Muscle of leg (tissue), 11 donors: Measurements from ENCODE around the gene KCNH1. TPM values are rescaled to one million over a fixed set of nuclear protein-coding genes. Genes with fewer than 3 reads are reported as not detected.
A peak's percentile ranks its signal among the peaks of the same experiment; 100 is the strongest.

Source experiments
- DNase-seq: peaks from one replicate; pipeline ENCODE4 v3.0.0; 2013
- H3K27ac ChIP-seq: one replicate; pipeline ENCODE4 v1.5.1; 2013; ENCODE audit warnings: mild to moderate bottlenecking, low read length, control low read depth
- H3K27me3 ChIP-seq: one replicate; pipeline ENCODE4 v1.6.1; 2013; ENCODE audit warnings: low read length; ENCODE audit not compliant: control insufficient read depth, insufficient read depth
- H3K36me3 ChIP-seq: one replicate; pipeline ENCODE4 v1.6.1; 2013; ENCODE audit warnings: low read length; ENCODE audit not compliant: control insufficient read depth, insufficient read depth
- H3K4me1 ChIP-seq: one replicate; pipeline ENCODE4 v1.6.1; 2013; ENCODE audit warnings: low read length; ENCODE audit not compliant: control insufficient read depth, insufficient read depth
- H3K4me3 ChIP-seq: one replicate; pipeline ENCODE4 v1.5.1; 2013; ENCODE audit warnings: low read length, control low read depth
- H3K9me3 ChIP-seq: replicated peaks from 2 replicates; pipeline ENCODE4 v1.6.1; 2013; ENCODE audit warnings: low read depth, low read length; ENCODE audit not compliant: control insufficient read depth
- WGBS: methylation state at CpG from one replicate; pipeline ENCODE4 v1.1.5; 2013; ENCODE audit warnings: missing lambda C conversion rate; ENCODE audit not compliant: insufficient coverage; 5-methylcytosine and 5-hydroxymethylcytosine counted together
- polyA plus RNA-seq, 8 donors: library from polyadenylated mRNA; unstranded; fragments of 120-200 nt; gene quantifications; one replicate each; pipeline versions ENCODE4 v1.2.1 to v1.2.3, GENCODE V29; 2013; ENCODE audit warnings: inconsistent platforms in 1 of 8, low replicate concordance in 1 of 8; ENCODE audit not compliant: insufficient read length in 8 of 8, insufficient read depth in 1 of 8
- total RNA-seq: library from RNA; stranded (reverse); fragments of 120-200 nt; gene quantifications from one replicate; pipeline ENCODE4 v1.2.4, GENCODE V29; 2013

The KCNH1 gene
- total and polyA plus RNA-seq, 9 donors, result 0.19 to 0.51 (median 0.28) TPM

DNA sequence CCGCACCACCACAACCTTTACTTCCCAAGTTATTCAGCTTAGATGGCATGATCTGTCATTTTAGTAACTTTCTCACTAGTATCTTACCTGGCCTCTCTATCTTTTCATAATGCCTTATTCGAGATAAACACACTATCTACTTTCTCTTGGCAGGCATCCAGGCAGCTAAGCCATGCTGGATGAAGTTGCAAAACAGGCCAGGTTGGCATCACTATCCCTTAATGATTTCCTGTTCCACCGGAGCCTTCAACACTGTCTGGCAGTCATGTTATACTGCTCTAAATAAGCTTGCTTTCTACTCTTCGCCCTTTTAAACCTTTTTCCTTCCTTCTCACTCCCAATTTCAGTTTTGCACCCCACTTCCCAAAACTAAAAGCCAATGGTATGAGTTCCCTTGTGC lies 12.0 kb upstream of the KCNH1 start:
- Histone ChIP-seq H3K9me3 (no peaks in the 10 kb centered on the region), H3K27me3 (peaks cover 3% of the 10 kb centered on the region), H3K27ac (no peak overlapping the region), H3K36me3 (no peaks in the 10 kb centered on the region), H3K4me1 (no peaks in the 10 kb centered on the region), H3K4me3 (no peak overlapping the region)
- no peak for DNase-seq
- WGBS, result 60% methylated on average over 4 of the region's 4 CpGs

DNA sequence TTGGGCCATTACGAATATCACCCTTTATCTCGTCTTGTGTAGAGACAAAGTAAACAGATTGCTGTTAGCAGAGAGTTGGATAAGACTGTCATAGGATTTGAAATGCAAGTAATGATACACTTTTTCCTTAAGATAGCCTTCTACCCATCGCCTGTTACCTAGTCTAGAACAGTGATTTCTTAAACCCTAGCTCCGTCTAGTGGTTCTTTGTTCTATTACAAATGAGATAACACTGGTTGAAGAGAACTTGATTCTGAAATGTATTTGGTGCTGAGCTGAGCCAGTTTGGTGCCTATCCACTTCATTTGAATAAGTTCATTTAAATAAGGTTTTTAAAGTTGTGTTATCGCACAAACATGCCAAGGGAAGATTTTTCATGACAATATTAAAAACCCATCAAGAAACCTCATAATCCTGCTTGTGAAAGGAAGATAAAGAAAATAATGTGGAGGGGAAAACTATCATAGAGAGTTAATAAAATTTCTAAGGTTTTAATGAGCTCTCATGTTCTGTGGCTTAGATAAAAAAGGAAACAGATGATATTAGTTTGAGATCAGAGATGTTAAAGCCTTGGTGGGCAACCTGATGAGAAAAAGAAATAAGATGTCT lies 1.5 kb upstream of the KCNH1 start:
- no CpG with 5 or more reads among the region's 5 CpGs for WGBS
- no peak overlapping the region for H3K4me3 ChIP-seq
- H3K9me3 ChIP-seq, result no peaks in the 10 kb centered on the region
- no peaks in the 10 kb centered on the region for H3K36me3 ChIP-seq
- H3K27me3 ChIP-seq, result peaks cover 17% of the 10 kb centered on the region
- no peak overlapping the region for H3K27ac ChIP-seq
- H3K4me1 ChIP-seq, result peaks cover 9% of the 10 kb centered on the region
- DNase-seq, result peak; percentile 74

DNA sequence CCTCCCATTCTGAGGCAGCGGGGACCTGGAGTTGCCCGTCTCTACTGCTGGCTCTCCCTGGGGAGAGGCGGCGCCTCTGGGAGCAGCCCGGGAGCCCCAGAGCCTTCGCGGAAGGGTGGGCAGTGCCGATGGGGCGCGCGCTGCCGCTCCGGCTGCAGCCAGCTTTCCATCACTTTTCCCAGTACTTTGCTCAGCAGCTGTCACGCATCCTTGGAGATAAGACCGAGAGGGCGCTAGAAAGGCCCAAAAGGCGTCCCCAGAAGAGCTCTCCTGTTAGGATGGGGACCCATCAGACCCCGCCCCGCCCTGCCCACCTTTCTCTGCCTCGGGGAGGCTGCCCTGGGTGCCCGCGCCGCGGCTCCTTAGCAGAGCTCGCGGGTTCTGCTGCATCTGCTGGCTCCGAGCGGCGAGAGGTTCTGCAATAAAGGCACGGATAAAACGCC lies 534 bp downstream of the KCNH1 start:
- H3K4me1 ChIP-seq, result peaks cover 9% of the 10 kb centered on the region
- H3K4me3 ChIP-seq, result peak overlapping the region; percentile 42
- peaks cover 17% of the 10 kb centered on the region for H3K27me3 ChIP-seq
- no peaks in the 10 kb centered on the region for H3K9me3 ChIP-seq
- no peaks in the 10 kb centered on the region for H3K36me3 ChIP-seq
- no peak overlapping the region for H3K27ac ChIP-seq
- no peak for DNase-seq
- 0% methylated on average over 30 of the region's 31 CpGs for WGBS

- Histone ChIP-seq H3K27me3 (peaks cover 17% of the 10 kb centered on the region), H3K4me1 (peaks cover 9% of the 10 kb centered on the region), H3K9me3 (no peaks in the 10 kb centered on the region), H3K27ac (no peak overlapping the region), H3K4me3 (peak overlapping the region; percentile 42), H3K36me3 (no peaks in the 10 kb centered on the region)
- 31% methylated on average over 7 of the region's 20 CpGs for WGBS
- DNase-seq, result no peak
These were observed 1.1 kb downstream of the KCNH1 start for GRCh38 chr1:211132721-211133392.

DNA sequence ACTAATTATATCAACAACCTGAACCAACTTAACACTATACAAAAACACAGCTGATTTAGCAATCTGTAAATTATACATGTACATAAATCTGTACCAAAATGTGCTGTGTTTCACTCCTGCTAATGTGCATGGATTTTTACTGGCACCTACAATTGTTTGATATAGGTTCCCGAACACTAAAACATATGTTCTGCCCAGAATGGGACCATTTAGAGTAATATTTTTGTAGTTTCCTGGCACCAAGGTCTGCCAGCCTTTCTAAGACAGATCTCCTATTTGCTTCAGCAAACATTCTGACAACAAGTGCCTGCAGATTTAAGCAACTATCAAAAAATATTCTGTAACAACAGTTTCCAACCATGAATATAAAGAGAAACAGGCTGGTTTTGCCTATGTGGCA lies 4.2 kb downstream of the KCNH1 start:
- H3K4me1 ChIP-seq, result peaks cover 9% of the 10 kb centered on the region
- no CpG with 5 or more reads among the region's 1 CpG for WGBS
- peaks cover 17% of the 10 kb centered on the region for H3K27me3 ChIP-seq
- H3K9me3 ChIP-seq, result no peaks in the 10 kb centered on the region
- no peaks in the 10 kb centered on the region for H3K36me3 ChIP-seq
- H3K4me3 ChIP-seq, result no peak overlapping the region
- H3K27ac ChIP-seq, result no peak overlapping the region
- DNase-seq, result no peak

DNA sequence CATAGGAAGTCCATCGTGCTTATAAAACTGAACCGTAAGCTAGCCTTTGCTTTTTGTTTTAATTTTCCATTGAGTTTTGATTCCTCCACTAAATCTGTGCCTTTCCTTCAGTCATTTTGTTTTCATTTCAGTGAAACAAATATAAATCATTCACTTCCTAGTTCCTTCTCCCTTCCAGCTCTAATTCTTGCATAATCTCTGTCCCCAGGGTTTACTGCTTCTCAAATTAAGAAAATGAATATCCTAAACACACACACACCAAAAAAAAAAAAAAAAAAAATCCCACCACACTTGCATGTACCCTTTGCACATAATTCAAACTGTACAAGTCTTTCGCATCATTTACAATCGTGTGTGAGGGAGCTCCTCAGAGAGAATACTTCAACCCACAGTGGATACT lies 6.8 kb downstream of the KCNH1 start:
- DNase-seq, result peak; percentile 11
- 58% methylated on average over 2 of the region's 4 CpGs for WGBS
- no peaks in the 10 kb centered on the region for H3K36me3 ChIP-seq
- H3K27me3 ChIP-seq, result no peaks in the 10 kb centered on the region
- no peak overlapping the region for H3K4me3 ChIP-seq
- H3K9me3 ChIP-seq, result no peaks in the 10 kb centered on the region
- H3K27ac ChIP-seq, result no peak overlapping the region
- H3K4me1 ChIP-seq, result no peaks in the 10 kb centered on the region

DNA sequence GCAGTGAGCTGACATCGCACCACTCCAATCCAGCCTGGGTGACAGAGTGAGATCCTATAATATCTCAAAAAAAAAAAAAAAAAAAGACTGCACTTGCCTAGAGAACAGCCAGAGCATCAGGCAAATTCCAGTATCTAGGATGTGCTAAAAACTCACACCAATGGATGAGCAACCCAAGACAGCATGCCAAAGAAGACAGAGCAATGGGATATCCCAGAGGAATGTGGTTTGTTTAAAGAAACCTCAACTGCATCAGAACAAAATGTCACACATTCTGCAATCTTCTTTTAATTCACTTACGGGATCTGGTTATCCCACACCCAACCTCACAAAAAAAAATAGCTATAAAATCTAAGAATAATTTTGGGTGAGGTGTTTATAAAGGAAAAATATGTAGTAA lies 7.3 kb downstream of the KCNH1 start:
- H3K4me1 ChIP-seq, result no peaks in the 10 kb centered on the region
- H3K4me3 ChIP-seq, result no peak overlapping the region
- H3K27ac ChIP-seq, result no peak overlapping the region
- H3K9me3 ChIP-seq, result no peaks in the 10 kb centered on the region
- H3K27me3 ChIP-seq, result no peaks in the 10 kb centered on the region
- no peak for DNase-seq
- WGBS, result no CpG with 5 or more reads among the region's 2 CpGs
- no peaks in the 10 kb centered on the region for H3K36me3 ChIP-seq

GRCh38 chr1:211118407-211119102 lies 15.4 kb downstream of the KCNH1 start:
- H3K27ac ChIP-seq, result no peak overlapping the region
- no peaks in the 10 kb centered on the region for H3K9me3 ChIP-seq
- no peaks in the 10 kb centered on the region for H3K27me3 ChIP-seq
- H3K4me3 ChIP-seq, result no peak overlapping the region
- no peak for DNase-seq
- H3K36me3 ChIP-seq, result no peaks in the 10 kb centered on the region
- WGBS, result no CpG with 5 or more reads among the region's 9 CpGs
- H3K4me1 ChIP-seq, result no peaks in the 10 kb centered on the region

DNA sequence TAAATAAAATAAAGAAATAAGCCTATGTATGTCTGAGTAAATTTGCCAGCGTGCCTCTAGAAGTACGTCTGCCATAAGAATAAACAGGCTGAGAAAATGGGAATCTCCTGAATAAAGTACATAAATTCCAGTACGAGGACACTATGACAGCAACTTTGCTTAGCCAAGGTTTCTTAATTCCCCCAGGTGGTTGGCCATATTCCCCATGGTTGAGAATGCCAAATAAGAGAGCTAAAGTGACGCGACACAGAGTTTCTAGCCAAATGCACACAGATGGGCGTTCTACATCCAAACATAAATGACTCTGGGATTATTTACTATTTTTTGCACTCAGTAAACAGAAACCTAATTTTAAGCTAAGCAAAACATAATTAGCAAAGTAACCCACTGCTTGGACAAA lies 19.5 kb downstream of the KCNH1 start:
- H3K9me3 ChIP-seq, result no peaks in the 10 kb centered on the region
- no peaks in the 10 kb centered on the region for H3K4me1 ChIP-seq
- H3K27ac ChIP-seq, result no peak overlapping the region
- WGBS, result no CpG with 5 or more reads among the region's 6 CpGs
- H3K4me3 ChIP-seq, result no peak overlapping the region
- DNase-seq, result peak; percentile 42
- H3K27me3 ChIP-seq, result no peaks in the 10 kb centered on the region
- H3K36me3 ChIP-seq, result no peaks in the 10 kb centered on the region

GRCh38 chr1:211113566-211113965 lies 20.4 kb downstream of the KCNH1 start:
- no peak for DNase-seq
- H3K36me3 ChIP-seq, result no peaks in the 10 kb centered on the region
- no peak overlapping the region for H3K27ac ChIP-seq
- H3K4me1 ChIP-seq, result no peaks in the 10 kb centered on the region
- H3K4me3 ChIP-seq, result no peak overlapping the region
- H3K9me3 ChIP-seq, result no peaks in the 10 kb centered on the region
- H3K27me3 ChIP-seq, result no peaks in the 10 kb centered on the region
- no CpG with 5 or more reads among the region's 2 CpGs for WGBS
